ENCODE results near the gene PEAK1.

DNA sequence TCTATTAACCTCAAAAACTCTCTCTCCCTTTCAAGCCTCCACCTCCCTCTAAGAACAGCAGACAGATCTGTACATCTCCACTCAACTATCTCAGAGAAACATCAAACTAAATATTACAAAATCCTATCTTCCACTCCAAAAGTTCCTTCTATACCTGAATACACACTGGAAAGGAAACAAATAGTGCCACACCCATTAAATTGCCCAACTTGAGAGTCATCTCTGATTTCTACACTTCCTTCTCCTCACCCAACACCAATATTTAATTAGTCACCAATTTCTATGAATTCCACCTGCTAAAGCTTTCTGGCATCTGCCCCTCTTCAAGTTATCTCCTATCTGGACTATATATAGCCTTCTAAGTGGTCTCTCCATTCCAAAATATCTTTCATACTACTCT is 65.8 kb downstream of the PEAK1 start:
- no peak for TF ChIP-seq POLR2A (IDR thresholded peaks at IDR 0.05)
- TF ChIP-seq, protein P1, sequence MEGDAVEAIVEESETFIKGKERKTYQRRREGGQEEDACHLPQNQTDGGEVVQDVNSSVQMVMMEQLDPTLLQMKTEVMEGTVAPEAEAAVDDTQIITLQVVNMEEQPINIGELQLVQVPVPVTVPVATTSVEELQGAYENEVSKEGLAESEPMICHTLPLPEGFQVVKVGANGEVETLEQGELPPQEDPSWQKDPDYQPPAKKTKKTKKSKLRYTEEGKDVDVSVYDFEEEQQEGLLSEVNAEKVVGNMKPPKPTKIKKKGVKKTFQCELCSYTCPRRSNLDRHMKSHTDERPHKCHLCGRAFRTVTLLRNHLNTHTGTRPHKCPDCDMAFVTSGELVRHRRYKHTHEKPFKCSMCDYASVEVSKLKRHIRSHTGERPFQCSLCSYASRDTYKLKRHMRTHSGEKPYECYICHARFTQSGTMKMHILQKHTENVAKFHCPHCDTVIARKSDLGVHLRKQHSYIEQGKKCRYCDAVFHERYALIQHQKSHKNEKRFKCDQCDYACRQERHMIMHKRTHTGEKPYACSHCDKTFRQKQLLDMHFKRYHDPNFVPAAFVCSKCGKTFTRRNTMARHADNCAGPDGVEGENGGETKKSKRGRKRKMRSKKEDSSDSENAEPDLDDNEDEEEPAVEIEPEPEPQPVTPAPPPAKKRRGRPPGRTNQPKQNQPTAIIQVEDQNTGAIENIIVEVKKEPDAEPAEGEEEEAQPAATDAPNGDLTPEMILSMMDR (IDR thresholded peaks at IDR 0.05) = no peak
